Smooth muscle cell of the brain vasculature (primary cell): ENCODE data around the gene ANKS4B.
"Not testable (repeated sequence)": the region's sequence is repeated elsewhere in the genome, so short reads cannot be mapped to it uniquely, and the experiment has no call there.

Experiments
- DNase-seq: peaks from one replicate; pipeline ENCODE4 v3.0.0-alpha.2; 2012; ENCODE audit warnings: low read depth, low spot score

Gene ANKS4B

GRCh38 chr16:21289789-21290188 is 56.3 kb downstream of the ANKS4B start:
- DNase-seq, result not testable (repeated sequence)

GRCh38 chr16:21300309-21301167 is 67.0 kb downstream of the ANKS4B start:
- peak; percentile 98 for DNase-seq

GRCh38 chr16:21301168-21301894 is 67.8 kb downstream of the ANKS4B start:
- DNase-seq, result no peak

- DNase-seq, result no peak
Measured at GRCh38 chr16:21301895-21302291, 68.4 kb downstream of the ANKS4B start.

GRCh38 chr16:21302454-21302853 is 69.0 kb downstream of the ANKS4B start:
- DNase-seq, result no peak

GRCh38 chr16:21302898-21303528 is 69.5 kb downstream of the ANKS4B start:
- no peak for DNase-seq
